DMS 273 treated with DMSO at 0.1 percent for 48 hours (cell line): ENCODE measurements around the gene CDH4.

Experiments
- DNase-seq: peaks from one replicate; lab custom pipeline; 2025; lab: John Stamatoyannopoulos, UW

Gene CDH4

GRCh38 chr20:61605862-61606557 is 353.9 kb downstream of the CDH4 start:
- DNase-seq: no peak

- no peak for DNase-seq
These were observed 356.4 kb downstream of the CDH4 start for GRCh38 chr20:61608275-61609085.

- DNase-seq: no peak
These were observed 357.4 kb downstream of the CDH4 start for GRCh38 chr20:61609461-61609860.

- DNase-seq: no peak
These were observed 359.5 kb downstream of the CDH4 start for GRCh38 chr20:61611401-61612180.

- no peak for DNase-seq
These were observed 362.1 kb downstream of the CDH4 start for GRCh38 chr20:61613917-61614705.

GRCh38 chr20:61614706-61615100 is 362.6 kb downstream of the CDH4 start:
- no peak for DNase-seq

GRCh38 chr20:61615806-61616205 is 363.7 kb downstream of the CDH4 start:
- DNase-seq: no peak

- no peak for DNase-seq
These were observed 367.7 kb downstream of the CDH4 start for GRCh38 chr20:61619751-61620150.

- DNase-seq: no peak
These were observed 368.1 kb downstream of the CDH4 start for GRCh38 chr20:61620174-61620573.

GRCh38 chr20:61621035-61621730 is 369.1 kb downstream of the CDH4 start:
- no peak for DNase-seq

- DNase-seq: no peak
These were observed 369.8 kb downstream of the CDH4 start for GRCh38 chr20:61621852-61622251.

- DNase-seq: no peak
These were observed 371.4 kb downstream of the CDH4 start for GRCh38 chr20:61623451-61623850.

- no peak for DNase-seq
These were observed 373.2 kb downstream of the CDH4 start for GRCh38 chr20:61625246-61625645.

GRCh38 chr20:61626412-61626811 is 374.4 kb downstream of the CDH4 start:
- DNase-seq: no peak

- no peak for DNase-seq
These were observed 375.8 kb downstream of the CDH4 start for GRCh38 chr20:61627791-61628415.

GRCh38 chr20:61628480-61628879 is 376.4 kb downstream of the CDH4 start:
- no peak for DNase-seq

GRCh38 chr20:61628901-61629601 is 377.0 kb downstream of the CDH4 start:
- peak; percentile 48 for DNase-seq

- DNase-seq: no peak
These were observed 377.7 kb downstream of the CDH4 start for GRCh38 chr20:61629602-61630390.

GRCh38 chr20:61630391-61630650 is 378.3 kb downstream of the CDH4 start:
- no peak for DNase-seq

GRCh38 chr20:61630816-61631215 is 378.8 kb downstream of the CDH4 start:
- no peak for DNase-seq
